H1 (cell line): ENCODE measurements around the gene WDFY4. TPM values are rescaled to one million over a fixed set of nuclear protein-coding genes. Genes with fewer than 3 reads are reported as not detected.

Experiments used
- ATF3 ChIP-seq: IDR thresholded peaks from 2 replicates; pipeline ENCODE4 v1.6.1; 2011; ENCODE audit warnings: low read depth, mild to moderate bottlenecking, low read length; ENCODE audit not compliant: insufficient read depth
- CBX5 ChIP-seq: fragments of 300-800, 300-1000 bp; sonication (generic); IDR thresholded peaks from 2 replicates; pipeline ENCODE4 v1.7.1; 2016; ENCODE audit warnings: antibody characterized with exemption, low read length, low read depth
- CHD7 ChIP-seq: fragments of 300-600 bp; sonication (generic); IDR thresholded peaks from 2 replicates; pipeline ENCODE4 v1.7.1; 2012; ENCODE audit warnings: low read length, moderate library complexity, mild to moderate bottlenecking, inconsistent platforms; ENCODE audit not compliant: insufficient replicate concordance
- EZH2 ChIP-seq: fragments of 200-600 bp; sonication (generic); IDR thresholded peaks from 2 replicates; pipeline ENCODE4 v1.7.1; 2012; ENCODE audit warnings: low read depth, mild to moderate bottlenecking, moderate library complexity, low read length, inconsistent platforms; ENCODE audit not compliant: severe bottlenecking
- HDAC6 ChIP-seq: IDR thresholded peaks from one replicate; pipeline ENCODE4 v1.7.1; 2012; ENCODE audit warnings: low read depth, mild to moderate bottlenecking, inconsistent platforms, low read length, moderate library complexity
- JUN ChIP-seq: IDR thresholded peaks from 2 replicates; pipeline ENCODE4 v1.6.1; 2011; ENCODE audit warnings: low read depth, mild to moderate bottlenecking, improper control_type of control experiment, low read length
- KDM4A ChIP-seq: IDR thresholded peaks from one replicate; pipeline ENCODE4 v1.7.1; 2012; ENCODE audit warnings: low read depth, mild to moderate bottlenecking, moderate library complexity, low read length, inconsistent platforms; ENCODE audit not compliant: severe bottlenecking
- KDM5A ChIP-seq: fragments of 200-600 bp; IDR thresholded peaks from 2 replicates; pipeline ENCODE4 v1.7.1; 2012; ENCODE audit warnings: mild to moderate bottlenecking, low read length, inconsistent platforms, mixed read lengths
- NANOG ChIP-seq: IDR thresholded peaks from 2 replicates; pipeline ENCODE4 v1.6.1; 2011; ENCODE audit warnings: low read length, low read depth, mild to moderate bottlenecking, inconsistent platforms; ENCODE audit not compliant: insufficient read depth, poor library complexity, severe bottlenecking
- SRF ChIP-seq: IDR thresholded peaks from 2 replicates; pipeline ENCODE4 v1.6.1; 2011; ENCODE audit warnings: mild to moderate bottlenecking, low read depth, low read length, moderate library complexity
- polyA plus RNA-seq, 7 experiments: library from polyadenylated mRNA; depleted of rRNA in 3 of 7; stranded (reverse) in 5 of 7; unstranded in 2 of 7; fragments of >200 nt in 5 of 7; fragments of 200-250 nt in 2 of 7; gene quantifications; 1 replicate in 5 of 7; 2 replicates in 1 of 7; 4 replicates in 1 of 7; pipeline versions ENCODE4 v1.2.1 to v1.2.3, GENCODE V29; 2011 to 2013; ENCODE audit warnings: missing spikeins in 2 of 7, mixed read lengths in 2 of 7
- total RNA-seq: library from RNA; stranded (reverse); fragmentation: NEBNext Ultra II Directional; extraction: Animal tissue kit (Norgen Biotek cat#: 25700); gene quantifications from 2 replicates; pipeline ENCODE4 v1.2.1, GENCODE V29; 2021

Gene WDFY4
- total and polyA plus RNA-seq, 2 of the 8 experiments (the other 6 are each of a cell fraction or from before 2014, with no cell fraction given) = not detected

DNA sequence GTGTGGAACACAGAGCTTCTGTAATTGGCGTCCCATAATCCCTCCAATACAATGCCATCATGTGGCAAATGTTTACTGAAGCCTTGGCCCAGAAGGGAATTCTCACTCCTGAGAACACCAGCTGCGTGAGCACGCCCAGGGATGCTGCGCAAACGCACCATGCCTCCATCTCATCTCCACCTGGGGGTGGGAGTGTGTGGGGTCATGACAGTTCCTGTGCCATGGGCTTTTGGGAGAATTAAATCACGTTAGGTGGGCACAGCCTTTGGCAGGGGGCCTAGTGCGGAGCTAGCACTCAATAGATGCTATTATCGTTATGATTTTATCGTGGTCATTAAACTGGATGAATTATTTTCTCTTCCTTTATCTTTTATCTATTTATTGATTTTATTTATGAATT, 15.8 kb downstream of the WDFY4 start (continued):
- TF ChIP-seq CHD7 (no peak), NANOG (no peak), KDM4A (no peak), CBX5 (no peak), ATF3 (no peak), HDAC6 (no peak), EZH2 (no peak), KDM5A (no peak), SRF (no peak), JUN (no peak)
